ENCODE results near the gene DCUN1D2.
"Not testable (repeated sequence)": the region's sequence is repeated elsewhere in the genome, so short reads cannot be mapped to it uniquely, and the experiment has no call there.

Gene DCUN1D2

GRCh38 chr13:113528813-113529180 is 38.3 kb upstream of the DCUN1D2 start:
- TF ChIP-seq GABPA (IDR thresholded peaks at IDR 0.05; ENCODE audit: low read depth) (no peak), CTCF (IDR thresholded peaks at IDR 0.05; ENCODE audit: insufficient read depth, low read length) (no peak), POLR2AphosphoS5 (IDR thresholded peaks at IDR 0.05; ENCODE audit: low read depth) (no peak), REST (IDR thresholded peaks at IDR 0.05; ENCODE audit: insufficient replicate concordance, low read depth) (no peak), SPI1 (IDR thresholded peaks at IDR 0.05; ENCODE audit: borderline replicate concordance, low read depth) (no peak)
- Histone ChIP-seq H3K27me3 (ENCODE audit: insufficient read depth, poor library complexity, severe bottlenecking) (no peaks in the 10 kb centered on the region), H3K27ac (replicated peaks) (no peak overlapping the region)

GRCh38 chr13:113528101-113528812 is 37.7 kb upstream of the DCUN1D2 start:
- H3K27ac ChIP-seq (replicated peaks): peak overlapping the region; percentile 45
- TF ChIP-seq SPI1 (IDR thresholded peaks at IDR 0.05; ENCODE audit: borderline replicate concordance, low read depth): peak; percentile 48; the same call in 1 of the 2 replicates
- TF ChIP-seq POLR2AphosphoS5 (IDR thresholded peaks at IDR 0.05; ENCODE audit: low read depth): no peak; the same call in 1 of the 2 replicates
- H3K27me3 ChIP-seq (ENCODE audit: insufficient read depth, poor library complexity, severe bottlenecking): no peaks in the 10 kb centered on the region
- no peak overlapping the region for H3K4me3 ChIP-seq (replicated peaks; ENCODE audit: insufficient read depth, low read length)
- peak in 1 of 2 experiments; percentile 75 for DNase-seq (ENCODE audit: low read depth in 1 of 2, low spot score in 1 of 2)

More at GRCh38 chr13:113528813-113529180, 38.3 kb upstream of the DCUN1D2 start:
- H3K4me3 ChIP-seq (replicated peaks; ENCODE audit: insufficient read depth, low read length): no peak overlapping the region
- DNase-seq (ENCODE audit: low read depth in 1 of 2, low spot score in 1 of 2): no peak

GRCh38 chr13:113527272-113527958 is 36.9 kb upstream of the DCUN1D2 start:
- peak in 1 of 2 experiments; percentile 66 for DNase-seq (ENCODE audit: low read depth in 1 of 2, low spot score in 1 of 2)
- Histone ChIP-seq H3K4me3 (replicated peaks; ENCODE audit: insufficient read depth, low read length) (no peak overlapping the region), H3K27me3 (ENCODE audit: insufficient read depth, poor library complexity, severe bottlenecking) (no peaks in the 10 kb centered on the region), H3K27ac (replicated peaks) (peak overlapping the region; percentile 45)
- TF ChIP-seq GABPA (IDR thresholded peaks at IDR 0.05; ENCODE audit: low read depth) (no peak), SPI1 (IDR thresholded peaks at IDR 0.05; ENCODE audit: borderline replicate concordance, low read depth) (peak; percentile 45; the same call in 1 of the 2 replicates)

GRCh38 chr13:113526466-113527220 is 36.1 kb upstream of the DCUN1D2 start:
- no peak for DNase-seq (ENCODE audit: low read depth in 1 of 2, low spot score in 1 of 2)
- H3K27me3 ChIP-seq (ENCODE audit: insufficient read depth, poor library complexity, severe bottlenecking): no peaks in the 10 kb centered on the region

GRCh38 chr13:113522438-113522837 is 31.9 kb upstream of the DCUN1D2 start:
- H3K4me3 ChIP-seq (replicated peaks; ENCODE audit: insufficient read depth, low read length); H3K27ac ChIP-seq (replicated peaks); DNase-seq (ENCODE audit: low read depth in 1 of 2, low spot score in 1 of 2); H3K27me3 ChIP-seq (ENCODE audit: insufficient read depth, poor library complexity, severe bottlenecking): not testable (repeated sequence)

More at GRCh38 chr13:113526466-113527220, 36.1 kb upstream of the DCUN1D2 start:
- Histone ChIP-seq H3K27ac (replicated peaks) (peak overlapping the region; percentile 45; the same call in 1 of the 2 replicates), H3K4me3 (replicated peaks; ENCODE audit: insufficient read depth, low read length) (no peak overlapping the region)
- TF ChIP-seq GABPA (IDR thresholded peaks at IDR 0.05; ENCODE audit: low read depth): no peak

- TF ChIP-seq POLR2AphosphoS5 (IDR thresholded peaks at IDR 0.05; ENCODE audit: low read depth) (no peak), SPI1 (IDR thresholded peaks at IDR 0.05; ENCODE audit: borderline replicate concordance, low read depth) (no peak), GABPA (IDR thresholded peaks at IDR 0.05; ENCODE audit: low read depth) (no peak), REST (IDR thresholded peaks at IDR 0.05; ENCODE audit: insufficient replicate concordance, low read depth) (no peak), CTCF (IDR thresholded peaks at IDR 0.05; ENCODE audit: insufficient read depth, low read length) (no peak)
- H3K27me3 ChIP-seq (ENCODE audit: insufficient read depth, poor library complexity, severe bottlenecking): no peaks in the 10 kb centered on the region
- H3K27ac ChIP-seq (replicated peaks): no peak overlapping the region
- no peak for DNase-seq (ENCODE audit: low read depth in 1 of 2, low spot score in 1 of 2)
- H3K4me3 ChIP-seq (replicated peaks; ENCODE audit: insufficient read depth, low read length): no peak overlapping the region
Measured at GRCh38 chr13:113520571-113520970, 30.1 kb upstream of the DCUN1D2 start.

Measured in HL-60 (cell line).